Fibroblast of pulmonary artery (primary cell): Measurements from ENCODE around the gene PGBD4.
A peak's percentile ranks its signal among the peaks of the same experiment; 100 is the strongest.

ENCODE experiments used
- DNase-seq: peaks from one replicate; pipeline ENCODE4 v3.0.0-alpha.2; 2010; ENCODE audit warnings: low read depth
- H3K4me3 ChIP-seq: replicated peaks from 2 replicates; pipeline ENCODE4 v1.5.1; 2011; ENCODE audit warnings: low read depth, mild to moderate bottlenecking, control low read depth, low read length, moderate library complexity
- TF ChIP-seq, protein P1 (sequence below): IDR thresholded peaks from 2 replicates; pipeline ENCODE4 v1.5.1; 2011; ENCODE audit warnings: mild to moderate bottlenecking, control low read depth, low read length, inconsistent platforms; ENCODE audit errors: missing control alignments

PGBD4 gene

DNA sequence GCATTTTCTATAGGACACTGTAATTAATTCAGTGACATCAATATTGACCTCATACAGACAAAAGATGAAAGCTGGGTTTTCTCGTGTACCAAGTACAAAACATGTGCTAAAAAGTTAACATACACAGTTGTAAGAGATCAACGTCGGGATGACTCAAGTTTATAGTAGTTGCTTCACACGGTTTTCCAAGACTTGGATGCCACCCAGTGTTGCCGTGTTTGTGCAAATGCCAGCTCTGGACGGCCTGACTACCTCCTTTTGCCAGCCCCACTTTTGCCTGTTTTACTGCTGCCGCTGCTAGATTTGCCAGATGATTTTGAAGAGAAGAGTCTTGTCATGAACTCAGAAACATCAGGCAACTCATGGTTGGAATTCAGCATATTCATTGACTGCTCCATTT, 17.8 kb upstream of the PGBD4 start:
- TF ChIP-seq, protein P1, sequence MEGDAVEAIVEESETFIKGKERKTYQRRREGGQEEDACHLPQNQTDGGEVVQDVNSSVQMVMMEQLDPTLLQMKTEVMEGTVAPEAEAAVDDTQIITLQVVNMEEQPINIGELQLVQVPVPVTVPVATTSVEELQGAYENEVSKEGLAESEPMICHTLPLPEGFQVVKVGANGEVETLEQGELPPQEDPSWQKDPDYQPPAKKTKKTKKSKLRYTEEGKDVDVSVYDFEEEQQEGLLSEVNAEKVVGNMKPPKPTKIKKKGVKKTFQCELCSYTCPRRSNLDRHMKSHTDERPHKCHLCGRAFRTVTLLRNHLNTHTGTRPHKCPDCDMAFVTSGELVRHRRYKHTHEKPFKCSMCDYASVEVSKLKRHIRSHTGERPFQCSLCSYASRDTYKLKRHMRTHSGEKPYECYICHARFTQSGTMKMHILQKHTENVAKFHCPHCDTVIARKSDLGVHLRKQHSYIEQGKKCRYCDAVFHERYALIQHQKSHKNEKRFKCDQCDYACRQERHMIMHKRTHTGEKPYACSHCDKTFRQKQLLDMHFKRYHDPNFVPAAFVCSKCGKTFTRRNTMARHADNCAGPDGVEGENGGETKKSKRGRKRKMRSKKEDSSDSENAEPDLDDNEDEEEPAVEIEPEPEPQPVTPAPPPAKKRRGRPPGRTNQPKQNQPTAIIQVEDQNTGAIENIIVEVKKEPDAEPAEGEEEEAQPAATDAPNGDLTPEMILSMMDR = no peak
- H3K4me3 ChIP-seq = no peak overlapping the region
- DNase-seq = peak; percentile 21

DNA sequence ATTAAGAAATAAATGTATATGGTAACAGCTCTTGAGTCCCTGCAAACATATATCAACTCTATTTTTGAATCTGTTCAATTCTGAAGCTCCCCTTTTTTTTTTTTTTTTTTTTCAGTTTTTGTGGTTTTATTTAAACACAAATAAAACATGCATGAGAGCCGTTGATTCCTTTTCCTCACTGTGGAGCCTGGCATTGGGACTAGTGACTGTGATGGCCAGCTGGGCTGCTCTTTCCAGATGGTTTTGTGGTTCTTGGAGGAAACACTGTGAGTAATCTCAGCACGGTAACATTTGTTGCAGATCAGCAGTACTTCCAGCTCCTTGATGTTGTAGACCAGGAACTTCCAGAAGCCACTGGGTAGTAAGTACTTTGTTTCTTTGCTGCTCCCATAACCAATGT, 16.1 kb upstream of the PGBD4 start:
- no peak for DNase-seq
- TF ChIP-seq, protein P1 = no peak
- no peak overlapping the region for H3K4me3 ChIP-seq

DNA sequence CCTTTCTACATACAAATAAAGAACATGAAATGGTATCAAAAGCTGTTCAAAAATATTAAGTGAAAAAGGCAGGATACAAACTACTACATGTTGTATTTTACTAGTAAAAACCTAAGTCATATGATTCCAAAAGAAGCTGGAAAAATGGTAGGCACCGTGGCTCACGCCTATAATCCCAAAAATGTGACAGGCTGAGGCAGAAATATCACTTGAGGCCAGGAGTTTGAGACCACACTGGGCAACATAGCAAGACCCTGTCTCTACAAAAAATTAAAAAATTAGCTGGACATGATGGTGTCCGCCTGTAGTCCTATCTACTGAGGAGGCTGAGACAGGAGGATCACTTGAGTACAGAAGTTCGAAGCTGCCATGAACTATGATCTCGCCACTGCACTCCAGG, 2.0 kb upstream of the PGBD4 start:
- TF ChIP-seq, protein P1 = no peak
- no peak overlapping the region for H3K4me3 ChIP-seq
- no peak for DNase-seq

DNA sequence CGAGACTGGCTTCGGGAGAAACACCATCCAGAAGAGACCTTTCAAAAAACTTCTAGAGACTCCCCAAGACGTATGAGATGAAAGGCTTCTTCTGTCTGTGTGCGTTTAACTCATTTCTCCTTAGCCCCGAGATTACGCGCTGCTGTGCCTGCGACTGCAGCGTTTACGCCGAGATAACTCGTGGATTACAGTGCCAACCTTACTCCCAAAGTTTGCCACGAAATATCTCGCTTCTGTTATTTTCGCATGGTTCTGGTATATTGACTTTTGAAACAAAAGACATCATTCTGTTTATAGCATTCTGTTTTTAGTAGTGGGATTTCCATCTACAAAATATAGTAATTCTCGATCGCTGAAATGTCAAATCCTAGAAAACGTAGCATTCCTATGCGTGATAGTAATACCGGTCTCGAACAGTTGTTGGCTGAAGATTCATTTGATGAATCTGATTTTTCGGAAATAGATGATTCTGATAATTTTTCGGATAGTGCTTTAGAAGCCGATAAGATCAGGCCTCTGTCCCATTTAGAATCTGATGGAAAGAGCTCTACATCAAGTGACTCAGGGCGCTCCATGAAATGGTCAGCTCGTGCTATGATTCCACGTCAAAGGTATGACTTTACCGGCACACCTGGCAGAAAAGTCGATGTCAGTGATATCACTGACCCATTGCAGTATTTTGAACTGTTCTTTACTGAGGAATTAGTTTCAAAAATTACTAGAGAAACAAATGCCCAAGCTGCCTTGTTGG, 467 bp downstream of the PGBD4 start:
- TF ChIP-seq, protein P1 = no peak
- H3K4me3 ChIP-seq = peak overlapping the region; percentile 99
- no peak for DNase-seq

DNA sequence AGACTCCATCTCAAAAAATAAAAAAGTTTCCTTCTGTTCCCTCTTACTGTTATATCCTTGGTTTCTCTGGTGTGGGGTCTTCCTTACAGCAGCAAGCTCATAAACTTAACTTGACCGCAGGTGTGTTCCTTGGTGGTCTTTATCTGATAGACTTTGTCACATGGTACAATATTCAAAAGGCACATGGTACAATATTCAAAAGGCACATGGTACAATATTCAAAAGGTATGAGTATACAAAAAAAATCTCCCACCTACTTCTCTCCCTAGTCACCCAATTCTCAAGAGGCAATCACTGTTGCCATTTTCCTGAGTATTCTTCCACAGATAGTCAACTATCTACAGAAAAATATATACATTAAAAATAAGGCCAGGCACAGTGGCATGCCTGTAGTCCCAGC, 4.5 kb downstream of the PGBD4 start:
- TF ChIP-seq, protein P1 = no peak
- no peak overlapping the region for H3K4me3 ChIP-seq
- DNase-seq = no peak

DNA sequence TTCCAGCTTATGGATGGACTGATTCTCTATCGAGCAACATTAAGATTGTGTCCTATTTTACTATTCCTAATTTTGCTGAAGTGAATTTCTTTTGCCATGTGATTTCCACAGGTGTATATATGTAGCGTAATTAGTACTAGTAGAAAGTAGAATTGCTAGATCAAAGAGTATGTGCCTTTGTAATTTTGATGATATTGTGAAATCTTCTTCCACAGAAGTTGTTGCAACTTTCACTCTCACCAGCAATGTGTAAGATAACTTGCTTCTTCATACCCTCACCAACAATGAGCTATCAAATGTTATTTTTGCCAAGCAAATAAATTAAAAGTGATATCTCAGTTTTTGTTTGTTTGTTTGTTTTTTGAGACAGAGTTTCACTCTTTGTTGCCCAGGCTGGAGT, 5.4 kb downstream of the PGBD4 start:
- no peak for DNase-seq
- TF ChIP-seq, protein P1 = no peak
- H3K4me3 ChIP-seq = no peak overlapping the region
